HCT116 (cell line): Measurements from ENCODE around the gene BNIPL. TPM values are rescaled to one million over a fixed set of nuclear protein-coding genes. Genes with fewer than 3 reads are reported as not detected.
A peak's percentile ranks its signal among the peaks of the same experiment; 100 is the strongest.

Source experiments
- ATAC-seq: fragments of 200-7000 bp; cut with Tn5 transposase; 2 replicates; pipeline ENCODE4 v1.9.1; 2020; ENCODE audit warnings: mild to moderate bottlenecking, moderate library complexity
- BruUV-seq: library from RNA; stranded (reverse); fragments of 400-500 nt; replicated peaks from 2 replicates; lab custom pipeline; 2021; lab: Mats Ljungman, UMichigan
- CTCF ChIA-PET: fragments of 300-600 bp; sonication (Branson Sonifier 250); formaldehyde crosslinking; loops from one replicate; lab custom pipeline; 2021; ENCODE audit warnings: antibody characterized with exemption; lab: Charles Lee
- POLR2A ChIA-PET: fragments of 300-600, 350-600 bp; sonication (Branson Sonifier 250); formaldehyde crosslinking; loops from one replicate; lab custom pipeline; 2021; ENCODE audit warnings: antibody characterized with exemption; lab: Charles Lee
- RAD21 ChIA-PET, 2 experiments: fragments of 300-600 bp; sonication (Branson Sonifier 250); formaldehyde crosslinking; loops; one replicate each; lab custom pipeline; 2023; ENCODE audit warnings: low total read pairs in 2 of 2; ENCODE audit not compliant: uncharacterized antibody in 2 of 2, unreplicated experiment in 2 of 2, low non-redundant PET in 1 of 2; lab: Charles Lee
- DNase-seq: peaks from one replicate; pipeline ENCODE4 v3.0.0-alpha.2; 2010; ENCODE audit warnings: low read depth, low spot score
- H2AFZ ChIP-seq: fragments of 200-600 bp; shearing (Covaris generic), sonication (generic); 2 replicates; pipeline ENCODE4 v1.6.1; 2017; ENCODE audit warnings: low read depth, mixed run types, mixed read lengths, antibody characterized with exemption, low read length; ENCODE audit not compliant: poor library complexity, severe bottlenecking
- H3K27ac ChIP-seq: 2 replicates; pipeline ENCODE4 v1.5.1; 2012; ENCODE audit warnings: low read depth, low read length
- H3K27me3 ChIP-seq: fragments of 200-600 bp; sonication (generic); 2 replicates; pipeline ENCODE4 v1.6.1; 2016; ENCODE audit warnings: mixed run types, low read length, mixed read lengths; ENCODE audit not compliant: insufficient read depth
- H3K36me3 ChIP-seq, 2 experiments: fragments of 200-500 bp in 1 of 2; fragments of 200-600 bp in 1 of 2; sonication (Bioruptor generic) in 1 of 2; sonication (generic) in 1 of 2; 2 replicates each; pipeline versions ENCODE4 v1.5.1 to v1.6.1; 2014 to 2016; ENCODE audit warnings: low read length in 2 of 2, inconsistent platforms in 1 of 2, mixed read lengths in 1 of 2, mixed run types in 1 of 2; ENCODE audit not compliant: insufficient read depth in 2 of 2, control insufficient read depth in 1 of 2
- H3K4me1 ChIP-seq, 2 experiments: fragments of 200-600 bp in 1 of 2; sonication (generic) in 1 of 2; 2 replicates each; pipeline versions ENCODE4 v1.5.1 to v1.6.1; 2012 to 2017; ENCODE audit warnings: low read length in 2 of 2, inconsistent platforms in 1 of 2, mild to moderate bottlenecking in 1 of 2, mixed read lengths in 1 of 2, mixed run types in 1 of 2, moderate library complexity in 1 of 2; ENCODE audit not compliant: insufficient read depth in 2 of 2, control insufficient read depth in 1 of 2
- H3K4me2 ChIP-seq: fragments of 200-600 bp; sonication (generic); 2 replicates; pipeline ENCODE4 v1.6.1; 2017; ENCODE audit warnings: mixed run types, low read length, mixed read lengths
- H3K4me3 ChIP-seq, 2 experiments: fragments of 200-600 bp in 1 of 2; sonication (generic) in 1 of 2; replicated peaks in 1 of 2; 2 replicates each; pipeline ENCODE4 v1.5.1; 2011 to 2016; ENCODE audit warnings: low read length in 2 of 2, control low read depth in 1 of 2, low read depth in 1 of 2, mild to moderate bottlenecking in 1 of 2, mixed read lengths in 1 of 2, mixed run types in 1 of 2
- H3K79me2 ChIP-seq: fragments of 200-600 bp; sonication (generic); 2 replicates; pipeline ENCODE4 v1.6.1; 2017; ENCODE audit warnings: mild to moderate bottlenecking, mixed run types, low read length, moderate library complexity, mixed read lengths; ENCODE audit not compliant: insufficient read depth
- H3K9ac ChIP-seq: fragments of 200-600 bp; sonication (generic); 2 replicates; pipeline ENCODE4 v1.6.1; 2016; ENCODE audit warnings: low read length, mixed read lengths
- H3K9me2 ChIP-seq: fragments of 200-600 bp; sonication (generic), shearing (Covaris generic); 2 replicates; pipeline ENCODE4 v1.6.1; 2017; ENCODE audit warnings: mixed run types, mild to moderate bottlenecking, moderate library complexity; ENCODE audit not compliant: insufficient read depth
- H3K9me3 ChIP-seq, 2 experiments: fragments of 200-500 bp in 1 of 2; fragments of 200-600 bp in 1 of 2; sonication (Bioruptor generic) in 1 of 2; sonication (generic) in 1 of 2; 2 replicates each; pipeline ENCODE4 v1.6.1; 2014 to 2017; ENCODE audit warnings: low read length in 2 of 2, mixed read lengths in 2 of 2, inconsistent platforms in 1 of 2, low read depth in 1 of 2, mild to moderate bottlenecking in 1 of 2, mixed run types in 1 of 2, moderate library complexity in 1 of 2; ENCODE audit not compliant: control insufficient read depth in 1 of 2, insufficient read depth in 1 of 2
- H4K20me1 ChIP-seq: fragments of 200-600 bp; sonication (generic), shearing (Covaris generic); 2 replicates; pipeline ENCODE4 v1.6.1; 2017; ENCODE audit warnings: mixed run types, mild to moderate bottlenecking, moderate library complexity; ENCODE audit not compliant: insufficient read depth
- ELF1 ChIP-seq: IDR thresholded peaks from 2 replicates; pipeline ENCODE4 v1.6.1; 2012; ENCODE audit warnings: low read depth, borderline replicate concordance
- EZH2 ChIP-seq: fragments of 200-600 bp; sonication (generic); IDR thresholded peaks from 2 replicates; pipeline ENCODE4 v1.6.1; 2017; ENCODE audit warnings: antibody characterized with exemption, mixed run types
- POLR2A ChIP-seq: IDR thresholded peaks from 2 replicates; pipeline ENCODE4 v1.7.0; 2011; ENCODE audit warnings: borderline replicate concordance; ENCODE audit not compliant: insufficient read depth, insufficient read length; ENCODE audit errors: extremely low read depth
- POLR2AphosphoS5 ChIP-seq: IDR thresholded peaks from 2 replicates; pipeline ENCODE4 v1.6.1; 2011; ENCODE audit warnings: mild to moderate bottlenecking, low read depth, low read length, moderate library complexity
- RAD21 ChIP-seq: IDR thresholded peaks from 2 replicates; pipeline ENCODE4 v1.6.1; 2012; ENCODE audit warnings: low read depth, mild to moderate bottlenecking
- SIN3A ChIP-seq: IDR thresholded peaks from 2 replicates; pipeline ENCODE4 v1.6.1; 2012; ENCODE audit warnings: low read depth
- SRF ChIP-seq: IDR thresholded peaks from 2 replicates; pipeline ENCODE4 v1.6.1; 2012; ENCODE audit warnings: low read depth
- TCF7L2 ChIP-seq: IDR thresholded peaks from 2 replicates; pipeline ENCODE4 v1.7.0; 2011; ENCODE audit warnings: borderline replicate concordance, inconsistent platforms; ENCODE audit not compliant: insufficient read depth, insufficient read length; ENCODE audit errors: extremely low read depth
- ZFX ChIP-seq: fragments of 450-650 bp; IDR thresholded peaks from 2 replicates; pipeline ENCODE4 v1.6.1; 2017
- intact Hi-C: fragments of 100-400 bp; cut with micrococcal nuclease; formaldehyde crosslinking; loops from 2 replicates; pipeline ENCODE4 v1.10.0; 2022
- total RNA-seq: library from RNA; stranded (reverse); gene quantifications from one replicate; pipeline ENCODE4 v1.2.1, GENCODE V29; 2021; ENCODE audit not compliant: unreplicated experiment
- TF ChIP-seq, protein P1 (sequence below): IDR thresholded peaks from 2 replicates; pipeline ENCODE4 v1.6.1; 2012
- TF ChIP-seq, protein P2 (sequence below): IDR thresholded peaks from 2 replicates; pipeline ENCODE4 v1.6.1; 2011; ENCODE audit warnings: mild to moderate bottlenecking, low read length, moderate library complexity; ENCODE audit not compliant: insufficient replicate concordance; ENCODE audit errors: extremely low read depth

BNIPL gene
- total RNA-seq, 1 experiment from 2014 or later = 0.86 TPM

DNA sequence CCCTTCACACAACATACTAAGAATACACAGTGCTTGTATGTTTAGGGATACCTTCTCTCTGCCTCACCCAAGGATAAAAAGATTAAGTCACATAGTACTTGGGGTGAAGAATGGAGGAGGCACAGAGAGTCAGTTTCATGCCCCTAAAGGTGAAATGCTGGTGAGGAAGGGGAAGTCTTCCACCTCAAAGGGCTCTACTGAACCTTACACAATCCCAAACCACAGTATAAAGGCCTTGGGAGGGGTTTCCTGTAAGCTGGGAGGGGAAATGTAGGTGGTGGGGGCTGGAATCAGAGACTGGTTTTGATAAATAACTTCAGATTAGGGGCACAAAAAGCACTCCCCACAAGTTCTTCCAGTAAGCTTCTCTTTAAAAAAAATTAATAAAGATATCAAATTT, 33.2 kb upstream of the BNIPL start:
- H3K9ac ChIP-seq = no peak overlapping the region
- H3K4me2 ChIP-seq = no peak overlapping the region
- ChIA-PET POLR2A (no interaction called here), RAD21 (no interaction called here), CTCF (no interaction called here)
- no peak overlapping the region for H3K4me3 ChIP-seq
- no TSS peak for BruUV-seq
- no peak overlapping the region for H2AFZ ChIP-seq
- DNase-seq (no peak), ATAC-seq (no peak)
- no peaks in the 10 kb centered on the region for H3K79me2 ChIP-seq
- intact Hi-C loops = no loop called here
- no peaks in the 10 kb centered on the region for H3K36me3 ChIP-seq
- peaks cover 9 to 46% of the 10 kb centered on the region in 2 experiments; a peak in 3 of 4 replicates for H3K4me1 ChIP-seq
- no peaks in the 10 kb centered on the region for H4K20me1 ChIP-seq
- no peaks in the 10 kb centered on the region for H3K9me2 ChIP-seq
- TF ChIP-seq POLR2AphosphoS5 = no peak
- TF ChIP-seq RAD21 = no peak
- TF ChIP-seq, protein P1, sequence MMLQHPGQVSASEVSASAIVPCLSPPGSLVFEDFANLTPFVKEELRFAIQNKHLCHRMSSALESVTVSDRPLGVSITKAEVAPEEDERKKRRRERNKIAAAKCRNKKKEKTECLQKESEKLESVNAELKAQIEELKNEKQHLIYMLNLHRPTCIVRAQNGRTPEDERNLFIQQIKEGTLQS = no peak
- TF ChIP-seq POLR2A = no peak
- TF ChIP-seq ELF1 = no peak
- no peak for TF ChIP-seq EZH2
- no peaks in the 10 kb centered on the region for H3K9me3 ChIP-seq
- no peaks in the 10 kb centered on the region for H3K27me3 ChIP-seq
- no peak overlapping the region for H3K27ac ChIP-seq

DNA sequence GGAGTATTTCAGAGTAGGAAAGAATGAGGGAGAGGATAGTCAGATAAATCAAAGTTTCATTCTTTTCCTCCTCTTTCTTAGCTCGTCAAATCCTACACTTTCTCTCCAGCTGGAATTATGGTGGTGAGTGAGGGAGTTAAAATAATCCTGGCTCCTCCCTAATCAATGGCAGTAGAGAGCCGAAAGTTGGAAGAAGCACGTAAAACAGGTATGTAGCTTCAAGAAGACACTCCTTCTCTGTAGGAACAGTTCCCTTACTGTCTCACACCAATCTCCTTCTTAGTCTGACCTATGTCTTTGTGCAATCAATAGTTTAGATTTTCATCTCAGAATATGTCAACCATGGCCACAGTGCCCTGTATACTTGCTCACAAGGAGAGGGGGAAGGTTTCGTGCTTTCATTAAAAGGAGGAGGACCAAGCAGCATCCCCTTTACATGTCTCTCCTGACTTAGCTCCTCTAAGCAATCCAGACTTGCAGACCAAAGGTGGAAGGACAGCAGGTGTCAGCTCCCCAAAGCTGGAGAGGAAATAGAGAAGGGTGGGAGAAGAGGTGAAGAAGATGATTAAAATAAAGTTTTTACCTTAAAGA, 30.6 kb upstream of the BNIPL start:
- no peak for ATAC-seq
- Histone ChIP-seq H3K4me2 (no peak overlapping the region), H3K36me3 (no peaks in the 10 kb centered on the region), H3K4me3 (no peak overlapping the region), H3K9ac (no peak overlapping the region), H2AFZ (no peak overlapping the region), H3K27ac (0 out of 2 replicates have a peak overlapping the region, but pooled peaks have one; percentile 41), H3K9me2 (no peaks in the 10 kb centered on the region)
- ChIA-PET CTCF (interaction anchor here (1.1 to 2.8 kb wide), 5 partner anchors 10 to 750 kb away, joined by 3 to 24 read pairs (median 4); no protein-coding TSS in a partner anchor), RAD21 (interaction anchor here (0.6 kb wide), 2 partner anchors 49 to 129 kb away, joined by 3 read pairs; partner anchors contain the start of gene ARNT (in 1 of the 2))
- TF ChIP-seq ZFX = no peak
- no peak for TF ChIP-seq EZH2
- TF ChIP-seq, protein P2, sequence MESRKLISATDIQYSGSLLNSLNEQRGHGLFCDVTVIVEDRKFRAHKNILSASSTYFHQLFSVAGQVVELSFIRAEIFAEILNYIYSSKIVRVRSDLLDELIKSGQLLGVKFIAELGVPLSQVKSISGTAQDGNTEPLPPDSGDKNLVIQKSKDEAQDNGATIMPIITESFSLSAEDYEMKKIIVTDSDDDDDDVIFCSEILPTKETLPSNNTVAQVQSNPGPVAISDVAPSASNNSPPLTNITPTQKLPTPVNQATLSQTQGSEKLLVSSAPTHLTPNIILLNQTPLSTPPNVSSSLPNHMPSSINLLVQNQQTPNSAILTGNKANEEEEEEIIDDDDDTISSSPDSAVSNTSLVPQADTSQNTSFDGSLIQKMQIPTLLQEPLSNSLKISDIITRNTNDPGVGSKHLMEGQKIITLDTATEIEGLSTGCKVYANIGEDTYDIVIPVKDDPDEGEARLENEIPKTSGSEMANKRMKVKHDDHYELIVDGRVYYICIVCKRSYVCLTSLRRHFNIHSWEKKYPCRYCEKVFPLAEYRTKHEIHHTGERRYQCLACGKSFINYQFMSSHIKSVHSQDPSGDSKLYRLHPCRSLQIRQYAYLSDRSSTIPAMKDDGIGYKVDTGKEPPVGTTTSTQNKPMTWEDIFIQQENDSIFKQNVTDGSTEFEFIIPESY = no peak
- TF ChIP-seq SIN3A = no peak
- no peak for TF ChIP-seq SRF
- no peak for TF ChIP-seq TCF7L2
- TF ChIP-seq, all 23 proteins: peak for 0
- POLR2A ChIA-PET = interaction anchor here (1.4 to 1.9 kb wide), 2 partner anchors 10 to 25 kb away, joined by 4 to 5 read pairs; no protein-coding TSS in a partner anchor
- no peaks in the 10 kb centered on the region for H3K9me3 ChIP-seq
- BruUV-seq = no TSS peak
- H3K4me1 ChIP-seq = peaks cover 13 to 35% of the 10 kb centered on the region in 2 experiments; a peak in 3 of 4 replicates
- no peaks in the 10 kb centered on the region for H3K27me3 ChIP-seq
- H3K79me2 ChIP-seq = peaks cover 16% of the 10 kb centered on the region
- no peaks in the 10 kb centered on the region for H4K20me1 ChIP-seq
- intact Hi-C loops = loop anchor here (5.0 kb wide), 1 partner anchor 444 kb away; no protein-coding TSS in a partner anchor
- DNase-seq = no peak
